ENCODE data around the gene HDAC3.

GRCh38 chr5:141641634-141642267 lies 5.1 kb upstream of the HDAC3 start:
- TF ChIP-seq, protein P1, sequence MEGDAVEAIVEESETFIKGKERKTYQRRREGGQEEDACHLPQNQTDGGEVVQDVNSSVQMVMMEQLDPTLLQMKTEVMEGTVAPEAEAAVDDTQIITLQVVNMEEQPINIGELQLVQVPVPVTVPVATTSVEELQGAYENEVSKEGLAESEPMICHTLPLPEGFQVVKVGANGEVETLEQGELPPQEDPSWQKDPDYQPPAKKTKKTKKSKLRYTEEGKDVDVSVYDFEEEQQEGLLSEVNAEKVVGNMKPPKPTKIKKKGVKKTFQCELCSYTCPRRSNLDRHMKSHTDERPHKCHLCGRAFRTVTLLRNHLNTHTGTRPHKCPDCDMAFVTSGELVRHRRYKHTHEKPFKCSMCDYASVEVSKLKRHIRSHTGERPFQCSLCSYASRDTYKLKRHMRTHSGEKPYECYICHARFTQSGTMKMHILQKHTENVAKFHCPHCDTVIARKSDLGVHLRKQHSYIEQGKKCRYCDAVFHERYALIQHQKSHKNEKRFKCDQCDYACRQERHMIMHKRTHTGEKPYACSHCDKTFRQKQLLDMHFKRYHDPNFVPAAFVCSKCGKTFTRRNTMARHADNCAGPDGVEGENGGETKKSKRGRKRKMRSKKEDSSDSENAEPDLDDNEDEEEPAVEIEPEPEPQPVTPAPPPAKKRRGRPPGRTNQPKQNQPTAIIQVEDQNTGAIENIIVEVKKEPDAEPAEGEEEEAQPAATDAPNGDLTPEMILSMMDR (IDR thresholded peaks at IDR 0.05), result no peak
- TF ChIP-seq POLR2A (IDR thresholded peaks at IDR 0.05) (no peak), EP300 (IDR thresholded peaks at IDR 0.05) (no peak)

Measured in ovary (tissue), 3 donors.